DMS153 (cell line): ENCODE measurements around the gene PRSS50.

Experiments
- DNase-seq: peaks from one replicate; lab custom pipeline; 2025; lab: John Stamatoyannopoulos, UW

The PRSS50 gene

DNA sequence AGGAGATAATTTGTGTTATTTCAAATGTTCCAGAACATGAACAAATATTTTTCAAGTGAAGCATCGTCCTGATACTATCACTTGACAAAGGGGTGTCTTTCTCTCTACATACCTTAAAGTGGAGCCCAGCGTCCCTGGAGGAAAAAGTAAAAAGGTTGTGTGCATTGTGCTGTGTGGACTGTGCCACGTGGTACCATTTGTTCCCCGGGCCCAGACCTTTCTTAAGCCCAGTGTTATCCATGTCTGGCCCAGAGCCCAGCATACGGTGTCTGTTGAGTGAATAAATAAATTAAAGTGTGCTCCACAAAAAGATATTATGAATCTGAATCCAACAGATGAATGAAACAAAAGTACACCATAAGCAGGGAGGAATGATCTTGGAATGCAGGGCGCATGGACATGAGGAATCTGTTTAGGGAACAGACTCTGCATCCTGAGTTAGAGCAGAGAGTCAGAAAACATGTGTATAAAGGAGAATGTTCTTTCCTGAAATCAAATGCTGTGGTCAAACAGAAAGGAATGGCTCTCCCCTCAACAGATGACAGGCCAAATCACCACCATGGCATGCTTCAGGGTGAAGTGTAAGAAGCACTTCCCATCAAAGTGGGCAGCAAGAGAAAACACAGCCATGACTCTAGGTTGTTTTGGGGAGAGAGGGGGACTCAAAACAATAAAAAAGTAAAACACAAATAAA, 8.1 kb upstream of the PRSS50 start:
- DNase-seq: no peak

DNA sequence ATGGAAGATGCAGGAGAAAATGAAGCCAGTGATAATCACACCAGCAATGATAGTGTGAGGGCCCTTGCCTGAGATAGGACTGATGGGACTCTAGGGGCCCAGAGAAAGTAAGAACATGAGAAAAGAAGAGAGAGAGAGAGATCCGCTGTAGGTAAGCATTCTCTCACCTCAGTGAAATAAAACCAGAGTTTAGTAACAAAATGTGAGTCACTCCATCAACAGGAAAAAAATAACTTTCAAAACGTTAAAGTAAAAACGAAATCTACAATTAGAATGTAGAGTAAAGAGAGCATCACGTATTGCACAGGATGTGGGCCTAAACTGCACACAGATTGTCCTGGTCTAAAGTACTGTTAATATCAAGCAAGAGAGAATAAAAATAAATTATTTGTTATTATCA, 6.8 kb upstream of the PRSS50 start:
- no peak for DNase-seq

DNA sequence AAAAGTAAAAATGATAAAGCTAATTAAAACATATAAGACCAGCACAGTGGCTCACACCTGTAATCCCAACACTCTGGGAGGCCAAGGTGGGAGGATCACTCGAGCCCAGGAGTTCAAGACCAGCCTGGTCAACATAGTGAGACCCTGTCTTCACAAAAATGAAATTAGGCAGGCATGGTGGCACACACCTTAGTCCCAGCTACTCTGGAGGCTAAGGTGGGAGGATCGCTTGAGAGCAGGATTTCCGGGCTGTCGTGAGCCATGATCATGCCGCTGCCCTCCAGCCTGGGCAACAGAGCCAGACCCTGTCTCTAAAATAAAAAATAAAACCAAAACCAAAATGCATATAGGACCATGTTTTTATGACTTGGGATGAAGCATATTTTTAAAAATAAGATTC, 4.8 kb upstream of the PRSS50 start:
- no peak for DNase-seq

DNA sequence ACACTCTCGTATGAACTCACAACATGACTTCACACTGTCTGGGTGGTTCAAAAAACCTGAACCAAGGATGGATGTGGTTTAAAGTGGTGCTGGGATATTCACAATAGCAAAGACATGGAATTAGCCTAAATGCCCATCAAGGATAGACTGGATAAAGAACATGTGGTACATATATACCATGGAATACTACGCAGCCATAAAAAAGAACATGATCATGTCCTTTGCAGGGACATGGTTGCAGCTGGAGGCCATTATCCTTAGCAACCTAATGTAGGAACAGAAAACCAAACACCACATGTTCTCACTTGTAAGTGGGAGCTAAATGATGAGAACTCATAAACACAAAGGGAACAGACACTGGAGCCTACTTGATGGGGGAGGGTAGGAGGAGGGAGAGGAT, 3.3 kb upstream of the PRSS50 start:
- DNase-seq: no peak

DNA sequence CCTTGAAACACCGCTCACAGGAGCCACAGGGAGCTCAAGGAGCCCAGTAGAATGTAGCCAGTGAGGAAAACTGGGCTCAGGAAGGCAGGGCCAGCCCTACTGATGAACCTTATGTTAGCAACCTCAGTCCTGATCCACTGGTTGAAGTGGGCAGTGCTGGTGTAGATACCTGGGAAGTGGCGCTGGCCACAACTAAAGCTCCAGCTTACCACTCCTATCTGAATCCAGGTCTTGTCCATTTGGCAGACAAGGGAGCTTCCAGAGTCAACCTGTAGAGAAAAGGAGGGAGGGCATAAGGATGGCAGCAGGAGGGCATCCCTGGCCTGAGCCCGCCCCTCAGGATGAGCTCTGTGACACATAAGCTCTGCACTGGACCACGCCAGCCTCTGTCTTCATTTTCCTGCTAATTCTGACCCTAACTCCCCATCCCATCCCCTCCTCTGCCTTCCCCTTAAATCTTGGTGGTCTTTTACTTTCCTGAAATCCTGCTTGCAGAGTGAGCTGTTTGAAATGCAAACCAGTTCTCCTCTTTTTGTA, 2.1 kb upstream of the PRSS50 start:
- DNase-seq: no peak

DNA sequence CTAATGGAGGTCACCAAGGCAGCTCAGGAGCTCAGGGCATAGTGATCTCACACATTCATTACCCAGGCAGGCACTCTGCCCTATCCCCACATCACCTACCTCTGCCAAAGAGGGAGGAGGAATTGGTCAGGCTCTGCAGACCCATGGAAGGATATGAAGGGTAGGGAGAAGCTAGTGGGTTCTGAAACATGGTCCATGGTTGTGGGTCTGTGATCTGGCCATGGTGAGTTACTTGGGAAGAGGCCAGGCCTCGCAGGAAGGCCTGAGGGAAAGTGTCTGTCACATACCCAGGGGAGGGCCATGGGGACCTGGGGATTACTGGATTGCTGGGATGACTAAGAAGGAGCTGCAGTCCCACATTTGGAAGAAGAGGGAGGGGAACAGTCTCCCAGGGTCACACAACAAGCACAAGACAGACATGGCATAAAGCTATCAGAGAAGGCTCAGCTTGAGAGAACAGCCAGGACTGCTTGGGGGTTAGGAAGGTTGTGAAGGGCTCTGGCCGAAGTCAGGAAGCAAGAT, 1.4 kb upstream of the PRSS50 start:
- DNase-seq: no peak

DNA sequence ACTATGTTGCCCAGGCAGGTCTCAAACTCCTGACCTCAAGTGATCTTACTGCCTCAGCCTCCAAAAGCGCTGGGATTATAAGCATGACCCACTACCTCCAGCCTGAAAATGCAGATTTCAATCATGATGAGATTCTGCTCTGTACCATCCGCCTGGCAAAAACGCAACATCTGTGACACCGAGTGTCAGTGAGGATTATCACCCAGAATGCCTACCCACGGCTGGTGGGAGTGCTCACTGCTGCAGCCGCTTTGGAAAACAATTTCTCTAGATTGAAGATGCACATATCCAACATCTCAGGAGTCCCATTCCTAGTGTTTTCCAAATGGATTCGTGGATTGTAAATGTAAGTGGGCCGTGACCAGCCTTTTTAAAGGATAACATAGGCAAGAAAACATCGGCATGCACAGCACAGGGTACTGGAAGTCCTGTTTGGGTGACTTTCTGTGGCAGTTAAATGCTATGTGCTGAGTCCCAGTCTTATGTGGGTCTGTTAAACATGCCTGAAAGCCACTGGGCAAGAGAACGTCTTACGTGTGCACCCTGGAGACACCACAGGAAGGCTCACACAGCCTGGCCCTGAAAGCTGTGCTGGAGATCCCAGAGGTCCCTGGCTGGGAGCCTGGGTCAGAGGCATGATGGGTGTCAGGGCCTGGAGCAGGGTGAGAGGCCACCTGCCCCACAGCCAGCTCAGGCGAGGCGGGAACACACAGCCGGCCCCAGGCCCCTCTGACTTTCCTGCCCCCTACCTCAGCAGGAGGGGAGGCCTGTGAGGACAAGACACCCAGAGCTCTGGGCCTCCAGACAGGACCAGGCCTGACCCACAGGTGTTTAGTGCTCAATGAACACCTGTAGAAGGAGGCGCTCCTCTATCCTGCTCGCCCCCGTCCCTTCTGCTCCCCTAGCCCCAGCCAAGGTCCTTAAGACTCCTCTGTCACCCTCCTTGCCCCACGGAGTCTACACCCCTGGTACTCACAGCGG, 918 bp downstream of the PRSS50 start:
- no peak for DNase-seq

DNA sequence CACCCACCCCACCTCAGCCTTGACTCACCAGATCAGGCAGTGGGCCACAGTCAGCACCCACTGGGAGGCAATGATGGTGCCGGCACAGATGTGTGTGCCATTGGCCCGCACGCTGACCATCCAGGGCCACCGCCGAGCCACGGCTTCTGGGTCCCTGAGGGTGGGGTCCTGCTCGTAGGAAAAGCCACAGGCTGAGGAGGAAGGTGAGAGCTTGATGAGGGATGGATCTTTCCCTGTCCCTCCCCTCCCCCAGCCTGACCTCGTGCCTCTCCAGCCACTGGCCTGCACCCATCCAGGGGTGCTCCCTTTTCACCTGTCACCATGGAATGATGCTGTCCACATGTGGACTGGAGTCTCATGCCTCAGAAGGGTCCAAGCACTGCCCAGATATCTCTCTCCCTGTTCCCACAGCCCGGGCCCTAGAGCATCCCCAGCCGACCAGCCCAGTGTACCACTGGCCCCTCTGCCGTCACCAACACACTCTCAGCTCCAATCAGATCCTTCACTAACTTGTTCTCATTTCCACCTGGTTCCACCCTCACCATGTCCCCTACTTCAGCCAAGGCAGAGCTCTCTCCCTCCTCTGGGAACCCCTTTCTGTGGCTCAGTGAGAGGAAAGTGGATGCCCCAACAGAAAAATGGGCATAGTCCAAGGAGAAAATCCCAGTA, 2.0 kb downstream of the PRSS50 start:
- no peak for DNase-seq

DNA sequence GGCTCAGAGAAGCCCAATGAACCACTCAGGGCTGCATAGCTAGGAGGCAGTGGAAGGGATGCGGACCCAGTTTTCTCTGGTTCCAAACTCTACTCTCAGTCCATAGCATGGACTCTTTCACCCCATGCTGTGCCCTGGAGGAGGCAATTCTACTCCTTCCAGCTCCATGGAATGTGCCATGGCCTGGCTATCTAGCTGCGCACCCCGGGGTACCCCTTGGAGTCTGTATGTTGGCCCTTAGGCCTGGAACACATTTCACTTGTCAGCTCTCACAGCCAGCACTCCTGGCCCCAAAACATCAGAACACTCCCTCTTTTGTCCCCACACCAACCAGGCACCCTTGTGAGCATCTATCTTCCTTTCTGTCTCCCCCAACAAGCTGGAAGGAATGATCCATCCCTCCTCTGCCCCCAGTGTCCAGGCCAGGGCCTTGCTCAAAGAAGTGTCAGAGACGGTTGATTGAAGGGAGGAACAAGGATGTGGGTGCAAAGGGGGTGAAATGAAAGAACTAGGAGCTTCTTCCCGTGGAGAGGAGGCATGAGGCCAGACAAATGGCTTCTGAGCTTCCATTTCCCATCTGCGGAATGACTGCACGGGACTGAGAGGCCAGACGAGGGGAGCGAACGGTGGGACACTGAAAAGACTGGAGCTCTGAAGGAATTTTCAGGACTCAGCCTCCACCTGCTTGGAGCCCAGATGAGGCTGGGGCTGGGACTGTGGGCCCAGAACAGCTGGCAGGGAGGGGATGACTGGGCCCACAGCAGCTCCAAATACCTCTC, 2.8 kb downstream of the PRSS50 start:
- no peak for DNase-seq

DNA sequence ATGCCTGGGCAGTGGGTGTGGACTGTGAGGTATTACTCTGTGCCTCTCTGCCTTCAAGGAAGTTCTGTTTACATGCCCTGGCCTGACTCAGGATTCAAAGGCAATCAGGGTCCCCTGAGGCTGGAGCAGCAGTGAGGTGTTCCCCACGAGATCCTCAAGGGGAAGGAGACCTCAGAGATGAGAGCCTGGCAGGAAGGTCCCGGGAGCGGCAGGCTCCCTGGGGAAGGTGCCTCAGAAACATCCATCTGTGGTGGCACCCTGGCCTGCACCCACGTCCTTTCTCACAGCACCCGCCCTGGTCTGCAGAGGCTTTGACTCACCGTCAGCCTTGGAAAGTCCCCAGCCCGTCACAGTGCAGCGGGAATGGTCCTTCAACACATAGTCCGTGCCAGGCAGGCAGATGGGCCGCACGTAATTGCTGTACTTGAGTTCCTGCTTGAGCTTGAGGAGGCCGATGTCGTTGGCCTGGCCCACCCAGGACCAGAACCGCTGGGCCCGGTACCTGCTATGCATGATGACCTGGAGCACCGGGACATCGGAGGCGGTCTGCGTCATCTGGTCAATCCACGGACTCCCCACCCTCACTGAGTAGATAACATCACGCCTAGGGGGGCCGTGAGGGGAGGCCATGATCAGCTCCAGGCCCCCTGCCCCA, 3.6 kb downstream of the PRSS50 start:
- no peak for DNase-seq

DNA sequence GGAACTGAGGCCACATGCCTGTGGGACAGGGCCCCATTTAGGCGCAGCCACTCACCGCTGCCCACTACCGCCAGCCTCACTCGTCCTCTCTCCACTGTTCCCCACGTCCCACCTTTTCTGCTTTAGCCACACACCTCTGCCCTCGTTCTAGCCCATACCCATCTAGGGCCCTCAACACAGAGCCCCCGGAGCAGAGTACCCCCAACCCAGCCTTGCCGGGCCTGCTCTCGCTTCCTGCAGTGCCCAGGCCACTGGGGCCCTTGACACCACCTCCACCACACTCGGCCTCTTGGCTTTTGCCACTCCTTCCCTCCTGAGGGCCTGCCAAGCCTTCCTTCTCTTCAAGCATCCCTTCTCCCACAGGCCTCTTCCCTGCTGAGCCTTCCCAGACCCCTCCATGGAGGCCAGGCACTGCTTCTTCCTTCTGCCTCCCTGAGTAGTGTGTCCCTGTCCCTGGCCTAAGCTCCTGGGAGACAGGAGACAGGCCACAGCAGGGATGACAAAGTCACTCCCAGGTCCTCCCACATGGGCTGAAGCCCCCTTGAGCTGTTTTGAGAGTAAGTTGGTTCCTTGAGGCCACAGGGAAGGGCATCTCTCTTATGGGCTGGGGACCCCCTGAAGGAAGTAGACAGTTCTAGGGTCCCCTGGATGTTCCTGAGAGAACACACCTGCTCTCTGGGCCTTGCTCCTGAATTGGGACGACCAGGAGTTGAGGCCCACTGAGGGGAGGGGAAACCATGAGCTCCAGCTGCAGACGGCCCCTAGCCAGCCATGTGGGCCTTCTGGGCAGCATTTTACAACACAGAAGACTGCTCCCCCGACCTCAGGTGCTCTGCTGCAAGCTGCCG, 4.4 kb downstream of the PRSS50 start:
- no peak for DNase-seq

DNA sequence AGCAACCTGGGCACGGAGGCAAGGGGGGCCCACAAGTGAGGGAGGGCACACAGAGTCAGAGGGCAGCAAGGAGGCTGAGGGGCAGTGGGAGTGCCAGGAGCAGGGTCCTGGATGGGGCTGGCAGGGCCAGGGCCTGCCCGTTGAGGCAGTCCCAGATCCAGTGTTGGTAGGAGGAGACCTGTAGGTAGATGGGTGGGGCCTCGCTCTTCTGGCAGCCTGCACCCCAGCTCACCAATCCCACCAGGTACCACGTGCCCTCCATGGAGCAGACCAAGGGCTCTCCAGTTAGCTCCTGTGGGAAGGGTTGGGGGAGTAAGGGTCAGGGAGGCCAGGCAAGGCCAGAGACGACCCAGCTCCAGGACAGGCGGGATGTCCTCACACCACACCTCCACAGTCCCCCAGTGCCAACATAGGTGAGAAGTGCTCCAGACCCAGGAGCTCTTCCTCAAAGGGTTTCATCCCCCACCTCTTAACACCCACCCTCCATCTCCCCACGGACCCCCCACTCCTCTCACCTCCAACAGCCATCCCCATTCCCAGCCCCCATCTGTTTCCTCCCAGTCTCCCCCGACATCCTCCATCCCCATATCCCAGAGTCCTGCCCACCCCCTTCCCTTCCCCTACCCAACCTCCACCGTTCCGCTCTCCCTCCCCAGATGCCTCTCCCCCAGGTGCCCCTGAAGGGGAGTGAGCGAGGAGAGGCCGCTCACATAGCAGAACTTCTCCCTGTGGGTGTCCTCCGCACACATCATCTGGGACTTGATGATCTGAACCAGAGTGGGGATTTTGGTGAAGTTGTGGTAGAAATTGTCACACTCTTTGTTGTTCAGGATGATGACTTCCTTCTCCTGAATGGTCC, 5.2 kb downstream of the PRSS50 start:
- DNase-seq: no peak

DNA sequence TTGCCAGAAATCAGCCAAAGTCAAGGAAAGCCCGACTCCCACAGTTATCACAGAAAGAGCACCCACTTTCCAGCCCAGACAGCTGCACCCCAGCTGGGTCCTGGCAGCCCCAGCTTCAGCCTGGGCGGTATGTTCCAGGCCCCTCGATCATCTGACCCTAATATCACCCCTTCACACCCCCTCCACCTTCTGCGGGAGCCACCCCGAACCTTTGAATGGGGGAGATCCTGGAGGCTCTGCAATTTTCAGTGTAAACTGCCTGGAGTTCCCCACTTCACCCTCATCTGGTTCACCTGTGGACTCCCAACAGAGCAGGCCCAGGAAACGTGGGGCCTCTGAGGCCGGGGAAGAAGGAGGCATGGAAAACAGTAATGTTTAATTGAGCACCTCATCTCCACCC, 5.9 kb downstream of the PRSS50 start:
- DNase-seq: no peak

DNA sequence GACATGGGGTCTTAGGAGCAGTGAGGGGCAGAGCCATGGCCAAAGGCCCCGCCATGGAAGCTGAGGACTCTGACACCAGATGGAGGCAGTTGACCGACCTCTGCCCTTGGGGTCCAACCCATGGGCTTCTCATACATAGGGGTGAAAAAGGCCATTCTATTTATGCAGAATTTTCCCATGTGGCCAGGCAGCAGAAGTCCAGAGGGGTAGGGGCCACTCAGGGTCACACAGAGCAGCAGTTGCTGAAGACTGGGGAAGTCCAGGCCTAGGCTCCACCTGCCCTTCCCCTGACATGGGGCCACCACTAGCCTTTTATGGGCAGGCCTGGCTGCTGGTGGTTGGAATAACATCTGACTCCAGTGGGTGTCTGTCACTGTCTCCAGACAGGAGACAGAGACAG, 6.4 kb downstream of the PRSS50 start:
- DNase-seq: no peak

DNA sequence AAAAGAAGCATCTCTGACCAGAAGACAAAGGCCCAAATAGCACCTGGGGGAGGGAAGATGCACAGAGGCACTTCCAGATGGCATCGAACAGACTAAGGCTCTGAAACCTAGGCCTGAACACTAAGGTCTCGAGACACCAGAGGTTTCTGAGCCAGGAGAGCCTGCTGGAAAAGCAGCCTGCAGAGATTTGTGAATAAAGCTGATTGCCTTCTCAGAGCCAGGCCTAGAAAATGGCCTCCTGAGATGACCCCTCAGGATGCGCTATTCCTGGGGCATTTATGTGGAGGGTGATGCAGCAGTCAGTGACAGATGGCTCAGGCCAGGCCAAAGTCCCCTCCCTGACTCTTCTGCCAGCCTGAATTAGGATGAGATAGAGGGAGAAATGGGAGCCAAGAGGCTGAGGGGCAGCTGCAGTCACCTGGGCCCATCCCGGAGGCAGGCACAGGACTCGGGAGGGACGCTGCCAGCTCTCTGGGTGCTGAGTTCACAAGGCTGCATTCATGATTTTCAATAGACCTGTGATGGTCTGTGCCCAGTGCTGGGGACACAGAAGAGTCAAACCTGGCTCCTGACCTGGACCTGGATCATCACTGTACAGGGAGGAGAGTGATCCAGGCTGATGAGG, 6.9 kb downstream of the PRSS50 start:
- DNase-seq: no peak

DNA sequence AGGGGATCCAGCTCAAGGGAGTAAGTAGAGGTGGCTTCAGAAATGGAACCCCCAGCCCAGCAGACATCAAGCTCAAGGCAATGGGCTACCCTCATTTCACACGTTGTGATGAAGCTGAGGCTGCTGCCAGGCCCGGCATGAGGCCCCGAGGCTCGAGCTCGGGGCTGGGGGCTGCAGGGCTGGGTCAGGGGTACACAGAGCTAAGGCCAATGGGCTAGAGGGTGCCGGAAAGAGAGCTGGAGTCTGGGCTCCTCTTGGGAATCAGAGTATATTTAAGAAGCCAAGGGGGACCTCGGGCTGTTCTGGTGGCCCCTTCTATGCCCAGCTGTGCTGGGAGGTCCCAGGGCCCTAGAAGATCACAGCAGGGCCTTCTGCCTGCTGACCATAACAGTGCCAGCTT, 7.4 kb downstream of the PRSS50 start:
- no peak for DNase-seq

DNA sequence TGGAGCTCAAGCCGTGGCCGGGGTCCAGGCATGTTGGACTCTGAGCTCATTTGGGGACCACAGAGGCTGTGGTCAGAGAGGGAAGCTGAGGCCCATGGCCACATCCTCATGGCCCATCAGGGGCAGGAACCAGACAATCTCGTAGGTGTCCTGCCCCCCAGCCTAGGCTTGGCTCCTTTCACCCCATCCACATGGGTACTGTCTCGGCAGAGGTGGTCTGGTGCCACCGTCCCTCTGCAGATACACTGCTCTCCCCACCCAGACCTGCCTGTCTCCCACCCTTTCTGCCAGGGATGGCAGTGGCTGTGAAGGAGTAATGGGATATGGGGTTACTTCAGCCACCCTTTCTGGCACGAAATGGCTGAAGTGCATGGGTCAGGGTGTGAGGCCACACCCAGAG, 7.9 kb downstream of the PRSS50 start:
- DNase-seq: no peak

DNA sequence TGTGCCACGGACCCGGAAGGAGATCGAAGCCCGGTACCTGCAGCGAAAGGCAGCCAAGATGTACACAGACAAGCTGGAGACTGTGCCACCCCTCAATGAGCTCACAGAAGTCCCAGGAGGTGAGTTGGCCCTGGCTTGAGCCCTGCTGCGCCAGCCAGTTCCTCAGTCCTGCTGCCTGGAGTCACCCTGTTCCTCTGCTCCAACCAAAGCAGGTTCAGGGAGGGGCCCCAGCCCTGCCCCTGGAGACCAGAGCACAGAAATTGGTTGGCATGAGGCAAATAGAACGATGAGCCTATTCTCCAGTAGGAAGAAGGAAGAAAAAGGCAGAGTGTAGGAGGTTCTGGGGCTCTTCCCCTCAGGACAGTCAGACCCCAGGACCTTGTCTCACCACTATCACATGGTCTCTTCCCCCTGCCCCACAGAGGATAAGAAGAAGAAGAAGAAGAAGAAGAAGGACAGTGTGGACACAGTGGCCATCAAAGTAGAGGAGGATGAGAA, 8.5 kb downstream of the PRSS50 start:
- no peak for DNase-seq
